Kidney glomerular epithelial cell (primary cell): ENCODE results near the gene C19orf25.
"Not testable (repeated sequence)": the region's sequence is repeated elsewhere in the genome, so short reads cannot be mapped to it uniquely, and the experiment has no call there.

Experiments used
- DNase-seq: peaks from one replicate; lab custom pipeline; 2025; lab: John Stamatoyannopoulos, UW

Gene C19orf25

DNA sequence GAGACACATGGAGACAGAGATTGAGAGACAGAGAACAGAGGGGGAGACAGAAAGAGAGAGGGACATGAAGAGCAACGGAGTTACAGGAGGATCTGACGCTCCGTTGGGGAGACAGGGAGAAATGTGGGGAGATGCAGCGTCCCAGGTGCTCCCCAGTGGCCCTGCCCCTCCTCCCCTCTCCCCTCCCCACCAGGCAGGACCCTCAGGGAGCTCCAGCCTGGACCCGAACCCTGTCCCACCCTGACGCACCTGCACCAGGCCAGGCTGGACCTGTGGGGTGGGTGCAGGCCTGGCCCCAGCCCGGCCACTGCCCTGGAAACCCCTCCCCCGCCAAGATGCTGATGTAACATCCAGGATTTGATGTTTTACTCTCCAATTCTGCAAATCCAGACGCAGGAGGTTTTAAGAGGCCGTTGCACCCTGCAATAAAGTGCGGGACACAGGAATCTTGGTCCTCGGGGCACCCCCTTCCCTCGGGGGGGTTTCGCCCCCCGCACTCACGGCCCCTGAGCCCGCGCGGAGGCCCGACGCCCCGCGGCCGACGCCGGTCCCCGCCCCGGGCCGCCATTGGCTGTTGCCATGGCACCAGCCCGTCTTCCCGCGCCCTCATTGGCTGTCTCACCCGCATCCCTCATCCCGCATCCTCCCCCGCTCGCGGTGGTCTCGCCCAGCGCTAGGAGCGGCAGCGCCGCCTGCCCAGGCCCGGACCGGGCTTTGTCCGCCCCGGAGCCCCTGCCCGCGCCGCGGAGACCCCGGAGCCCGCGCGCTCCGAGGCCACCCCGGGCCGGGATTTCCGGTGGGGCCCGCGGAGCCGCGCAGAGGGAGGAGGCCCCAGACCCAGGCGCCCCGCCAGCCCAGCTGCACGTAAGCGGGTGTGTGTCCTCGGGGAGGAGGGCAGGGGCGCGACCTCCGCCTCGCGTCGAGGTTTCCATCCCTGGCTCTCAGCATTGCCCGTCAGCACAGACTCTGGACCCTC is 29.3 kb downstream of the C19orf25 start, which contains the start of gene APC2:
Gene APC2 (plus strand): TSS at position 655 of the 976 bp plus-strand sequence. CDS start 2,881 bp downstream, outside the sequence.
- no peak for DNase-seq

- no peak for DNase-seq
Measured at GRCh38 chr19:1447944-1448343, 31.1 kb downstream of the C19orf25 start.

- no peak for DNase-seq
Measured at GRCh38 chr19:1447504-1447903, 31.5 kb downstream of the C19orf25 start.

- DNase-seq: no peak
Measured at GRCh38 chr19:1446713-1447481, 32.1 kb downstream of the C19orf25 start.

DNA sequence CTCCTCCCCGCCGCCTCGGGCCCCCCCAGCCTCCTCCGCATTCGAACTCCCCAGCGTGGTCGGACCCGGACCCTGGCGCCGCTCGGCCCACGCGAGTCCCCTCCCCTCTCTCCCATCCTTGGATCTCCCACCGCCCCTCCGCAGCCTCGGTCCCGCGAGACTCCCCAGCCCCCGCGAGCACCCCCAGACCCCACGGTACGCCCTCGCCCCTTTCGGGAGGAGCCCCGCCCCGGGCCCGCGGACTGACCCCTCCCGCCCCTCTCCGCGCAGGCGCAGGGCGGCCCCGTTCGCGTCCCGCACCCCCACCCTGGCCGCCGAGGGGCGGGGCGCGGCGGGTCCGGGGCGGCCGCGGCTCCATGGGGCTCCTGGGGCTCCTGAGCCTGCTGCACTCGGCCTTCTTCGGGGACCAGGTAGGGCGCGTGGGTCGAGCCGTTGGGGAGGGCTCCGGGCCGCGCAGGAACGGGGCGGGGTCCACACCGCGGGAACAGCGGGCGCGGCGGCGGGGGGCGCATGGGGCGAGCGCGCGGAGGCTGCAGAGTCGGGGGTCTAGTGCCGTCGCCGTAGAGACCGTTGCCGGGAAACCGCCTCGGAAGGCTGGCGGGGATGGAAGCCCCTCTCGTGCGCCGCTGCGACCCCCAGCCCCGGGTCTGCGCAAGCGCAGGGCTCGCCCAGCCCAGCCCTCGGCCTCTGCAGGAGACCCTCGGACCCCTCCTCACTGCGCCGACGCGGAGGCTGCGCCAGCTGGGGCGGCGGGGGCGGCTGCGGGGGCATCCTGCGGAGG is 32.9 kb downstream of the C19orf25 start:
- no peak for DNase-seq

DNA sequence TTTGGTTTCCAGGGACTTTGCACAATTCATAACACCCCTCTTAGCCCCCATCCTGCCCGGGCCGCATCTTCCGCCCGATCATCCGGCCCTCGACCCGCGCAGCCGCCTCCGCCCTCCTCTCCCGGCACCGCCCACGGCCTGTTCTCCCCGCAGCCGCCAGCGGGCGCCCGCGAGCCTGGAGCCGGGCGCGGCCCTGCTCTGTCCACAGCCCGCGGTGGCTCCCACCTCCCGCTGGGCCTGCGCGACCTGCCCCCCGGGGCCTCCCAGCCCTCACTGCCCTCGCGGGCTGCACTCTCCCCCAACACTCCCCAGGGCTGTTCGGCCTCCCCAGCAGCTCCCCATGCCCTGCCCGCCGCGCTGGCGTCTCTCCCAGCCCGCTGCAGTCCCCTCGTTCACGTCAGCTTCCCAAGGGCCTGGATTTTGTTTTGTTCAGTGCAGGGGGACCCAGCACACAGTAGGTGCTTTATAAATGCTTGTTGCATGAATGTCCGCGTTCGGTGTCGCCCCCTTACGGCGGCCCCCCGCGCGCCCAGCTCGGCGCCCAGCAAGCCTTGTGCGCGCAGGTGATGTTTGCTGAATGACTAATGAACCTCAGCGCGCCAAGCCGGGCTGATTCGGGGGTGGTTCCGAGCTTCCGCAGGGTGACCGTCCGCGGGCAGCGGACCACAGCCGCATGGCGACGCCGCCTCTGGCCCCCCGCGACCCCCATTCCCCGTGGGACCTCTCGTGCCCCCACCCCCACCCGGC is 33.7 kb downstream of the C19orf25 start:
- peak; percentile 32 for DNase-seq

DNA sequence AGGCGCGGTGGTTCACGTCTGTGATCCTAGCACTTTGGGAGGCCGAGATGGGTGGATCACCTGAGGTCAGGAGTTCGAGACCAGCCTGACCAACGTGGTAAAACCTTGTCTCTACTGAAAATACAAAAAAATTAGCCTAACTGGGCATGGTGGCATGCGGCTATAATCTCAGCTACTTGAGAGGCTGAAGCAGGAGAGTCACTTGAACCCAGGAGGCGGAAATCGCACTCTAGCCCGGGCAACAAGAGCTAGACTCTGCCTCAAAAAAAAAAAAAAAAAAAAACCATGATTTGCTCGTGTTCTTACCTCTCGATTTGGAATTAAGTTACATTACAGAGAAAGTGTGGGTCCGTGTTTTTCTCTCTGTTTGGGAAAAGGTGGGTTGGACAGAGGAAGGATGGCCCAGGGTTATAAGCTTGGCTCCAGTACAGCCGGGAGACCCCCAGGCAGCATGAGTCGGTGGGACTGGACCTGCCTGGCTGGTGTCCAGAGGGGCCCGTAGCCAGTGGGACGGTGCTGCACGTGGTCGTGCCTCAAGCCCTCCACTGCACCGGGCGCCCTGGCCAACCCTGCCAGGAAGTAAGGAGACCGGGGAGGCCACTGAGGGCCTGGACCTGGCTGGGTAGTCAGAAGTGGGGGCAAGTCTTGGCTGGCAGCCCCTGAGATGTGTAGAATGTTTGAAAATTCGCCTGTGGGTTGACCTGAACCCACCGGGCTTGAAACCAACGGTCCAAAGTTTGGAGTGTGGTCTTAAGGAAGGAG is 37.2 kb downstream of the C19orf25 start:
- no peak for DNase-seq

DNA sequence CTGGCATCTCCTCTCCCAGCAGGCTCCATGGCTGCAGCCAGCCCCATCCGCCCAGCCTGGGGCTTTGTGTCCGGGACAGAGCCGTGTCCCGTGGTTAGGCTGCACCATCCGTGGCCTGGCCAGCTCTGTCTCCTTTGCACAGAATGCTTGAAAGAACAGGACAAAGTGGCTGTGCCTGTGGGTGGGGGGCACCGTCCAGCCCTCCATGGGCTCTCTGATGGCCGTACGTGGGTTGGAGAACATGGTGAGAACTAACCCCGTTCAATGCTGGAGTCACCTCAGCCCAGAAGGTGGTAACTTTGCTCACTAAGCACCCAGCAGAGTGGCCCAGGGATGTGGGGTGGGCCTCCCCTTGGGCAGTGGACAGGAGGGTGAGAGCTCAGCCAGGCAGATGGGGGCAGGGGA is 38.0 kb downstream of the C19orf25 start:
- no peak for DNase-seq

GRCh38 chr19:1440418-1440801 is 38.6 kb downstream of the C19orf25 start:
- no peak for DNase-seq

GRCh38 chr19:1439525-1440417 is 39.2 kb downstream of the C19orf25 start:
- DNase-seq: not testable (repeated sequence)

DNA sequence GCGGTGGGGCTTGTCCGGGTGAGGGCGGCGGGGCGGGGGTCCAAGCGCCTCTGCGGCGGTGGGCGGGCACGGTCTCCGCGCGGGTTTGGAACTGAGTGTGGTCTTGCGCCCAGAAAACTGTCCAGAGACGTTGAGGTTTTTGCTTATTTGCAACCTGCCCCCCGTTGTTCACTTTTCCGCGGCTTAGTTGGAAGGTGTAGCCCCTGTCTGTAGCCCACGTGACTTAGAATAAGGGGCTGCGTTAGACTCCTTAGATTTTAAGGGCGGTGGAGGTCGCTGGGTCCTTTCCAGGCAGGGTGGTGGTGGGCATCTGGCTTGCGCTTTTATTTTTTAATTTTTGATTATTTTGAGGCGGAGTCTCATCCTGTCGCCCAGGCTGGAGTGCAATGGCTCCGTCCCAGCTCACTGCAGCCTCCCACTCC is 40.1 kb downstream of the C19orf25 start:
- no peak for DNase-seq

GRCh38 chr19:1438035-1438932 is 40.7 kb downstream of the C19orf25 start, which contains the start of gene RPS15:
Gene RPS15 (plus strand): TSS chr19:1438396. CDS start chr19:1438426, 30 bp downstream.
- DNase-seq: peak; percentile 93

- no peak for DNase-seq
Measured at GRCh38 chr19:1437609-1438008, 41.4 kb downstream of the C19orf25 start.

DNA sequence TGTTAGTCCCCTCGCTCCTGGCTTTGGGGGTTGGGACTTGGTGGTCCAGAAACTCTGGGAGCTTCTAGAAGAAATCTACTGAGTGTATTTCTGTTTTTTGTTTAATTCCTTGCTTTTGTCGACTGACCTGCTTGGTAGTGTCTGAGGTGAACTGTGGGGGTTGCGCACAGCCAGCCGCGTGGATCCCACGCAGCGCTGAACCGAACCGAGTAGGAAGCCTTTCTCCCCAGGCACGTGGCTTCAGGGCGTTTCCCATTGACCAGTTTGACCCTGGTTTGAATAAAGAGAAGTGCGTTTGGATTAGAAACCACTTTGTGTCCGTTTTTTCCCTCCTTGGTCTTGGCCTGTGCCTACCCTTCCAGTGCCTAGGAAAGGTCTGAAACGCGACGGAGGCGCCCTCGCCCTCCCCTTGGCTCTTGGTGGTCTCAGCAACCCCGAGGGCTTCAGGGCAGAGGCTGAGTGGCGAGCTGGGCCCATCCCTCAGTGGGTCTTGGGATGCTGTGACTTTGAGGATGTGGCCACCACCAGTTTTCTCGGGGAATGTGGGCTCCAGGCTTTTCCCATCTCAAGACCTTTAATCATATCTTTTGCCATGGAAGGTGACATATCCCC is 43.5 kb downstream of the C19orf25 start:
- no peak for DNase-seq

DNA sequence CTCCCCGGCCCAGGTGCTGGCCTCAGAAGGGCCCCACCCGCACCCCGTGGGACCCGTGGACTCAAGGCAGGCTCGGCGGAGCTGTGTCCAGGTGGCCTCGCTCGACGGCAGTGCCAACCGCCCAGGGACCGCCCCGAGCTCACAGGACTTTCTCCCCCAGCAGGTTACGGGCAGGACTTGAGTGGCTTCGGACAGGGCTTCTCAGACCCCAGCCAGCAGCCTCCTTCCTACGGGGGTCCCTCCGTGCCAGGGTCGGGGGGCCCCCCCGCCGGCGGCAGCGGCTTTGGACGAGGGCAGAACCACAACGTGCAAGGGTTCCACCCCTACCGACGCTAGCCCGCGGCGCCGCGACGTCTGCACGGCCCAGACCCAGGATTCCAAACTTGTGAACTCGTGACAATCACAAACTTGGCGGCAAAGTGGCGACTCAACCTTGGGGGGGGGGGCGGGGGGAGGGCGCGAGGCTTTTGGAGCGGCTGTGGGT is 44.4 kb downstream of the C19orf25 start:
- DNase-seq: no peak

DNA sequence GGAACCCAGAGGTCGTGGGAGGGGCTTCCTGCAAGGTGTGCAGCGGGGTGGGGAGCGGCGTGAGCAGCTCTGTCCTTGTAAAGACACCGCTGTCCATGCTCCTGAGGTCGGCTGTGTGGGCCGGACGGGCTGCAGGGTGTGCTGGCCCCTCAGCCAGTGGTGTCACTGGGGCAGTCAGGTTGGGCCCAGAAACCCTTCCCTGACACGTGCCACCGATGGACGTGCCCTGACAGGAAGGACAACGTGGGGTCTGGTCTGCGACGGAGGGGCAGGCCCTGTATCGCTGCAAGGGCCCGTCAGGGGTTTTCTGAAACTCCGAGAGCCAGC is 45.0 kb downstream of the C19orf25 start:
- no peak for DNase-seq

GRCh38 chr19:1433119-1434039 is 45.6 kb downstream of the C19orf25 start:
- DNase-seq: no peak
